Measurements from ENCODE around the gene COL1A1.
A peak's percentile ranks its signal among the peaks of the same experiment; 100 is the strongest.

Gene COL1A1

GRCh38 chr17:50153650-50154575 is 47.5 kb downstream of the COL1A1 start:
- DNase-seq: no peak

GRCh38 chr17:50152736-50153135 is 48.7 kb downstream of the COL1A1 start:
- no peak for DNase-seq

GRCh38 chr17:50151937-50152547 is 49.4 kb downstream of the COL1A1 start:
- DNase-seq: peak; percentile 24 to 70 (median 40)

GRCh38 chr17:50151041-50151936 is 50.1 kb downstream of the COL1A1 start:
- DNase-seq: peak; percentile 64 to 78 (median 75)

- peak in 2 of 6 experiments; percentile 32 to 76 for DNase-seq
Measured at GRCh38 chr17:50150354-50151040, 50.9 kb downstream of the COL1A1 start, which contains the start of gene PPP1R9B. PPP1R9B (minus strand) TSS chr17:50150677; CDS start chr17:50150513, 164 bp downstream.

GRCh38 chr17:50149417-50150353 is 51.7 kb downstream of the COL1A1 start:
- peak; percentile 42 to 66 (median 49) for DNase-seq

GRCh38 chr17:50149091-50149416 is 52.4 kb downstream of the COL1A1 start:
- DNase-seq: peak in 2 of 6 experiments; percentile 42 to 47

- DNase-seq: peak; percentile 17 to 74 (median 54)
Measured at GRCh38 chr17:50148226-50149090, 53.0 kb downstream of the COL1A1 start.

- no peak for DNase-seq
Measured at GRCh38 chr17:50147841-50148225, 53.6 kb downstream of the COL1A1 start.

- no peak for DNase-seq
Measured at GRCh38 chr17:50146927-50147665, 54.3 kb downstream of the COL1A1 start.

GRCh38 chr17:50146230-50146926 is 55.1 kb downstream of the COL1A1 start:
- DNase-seq: peak in 3 of 6 experiments; percentile 7 to 32 (median 11)

GRCh38 chr17:50145532-50146229 is 55.8 kb downstream of the COL1A1 start:
- no peak for DNase-seq

- DNase-seq: no peak
Measured at GRCh38 chr17:50144845-50145531, 56.4 kb downstream of the COL1A1 start.

GRCh38 chr17:50144355-50144754 is 57.1 kb downstream of the COL1A1 start:
- DNase-seq: no peak

GRCh38 chr17:50143461-50144176 is 57.8 kb downstream of the COL1A1 start:
- no peak for DNase-seq

GRCh38 chr17:50141745-50142110 is 59.7 kb downstream of the COL1A1 start:
- peak in 1 of 6 experiments; percentile 6 for DNase-seq
